KG1 (cell line): ENCODE data around the gene LSM2.
A peak's percentile ranks its signal among the peaks of the same experiment; 100 is the strongest.
"Not testable (repeated sequence)": the region's sequence is repeated elsewhere in the genome, so short reads cannot be mapped to it uniquely, and the experiment has no call there.

ENCODE experiments used
- DNase-seq: peaks from one replicate; lab custom pipeline; 2025; lab: John Stamatoyannopoulos, UW

Gene LSM2

DNA sequence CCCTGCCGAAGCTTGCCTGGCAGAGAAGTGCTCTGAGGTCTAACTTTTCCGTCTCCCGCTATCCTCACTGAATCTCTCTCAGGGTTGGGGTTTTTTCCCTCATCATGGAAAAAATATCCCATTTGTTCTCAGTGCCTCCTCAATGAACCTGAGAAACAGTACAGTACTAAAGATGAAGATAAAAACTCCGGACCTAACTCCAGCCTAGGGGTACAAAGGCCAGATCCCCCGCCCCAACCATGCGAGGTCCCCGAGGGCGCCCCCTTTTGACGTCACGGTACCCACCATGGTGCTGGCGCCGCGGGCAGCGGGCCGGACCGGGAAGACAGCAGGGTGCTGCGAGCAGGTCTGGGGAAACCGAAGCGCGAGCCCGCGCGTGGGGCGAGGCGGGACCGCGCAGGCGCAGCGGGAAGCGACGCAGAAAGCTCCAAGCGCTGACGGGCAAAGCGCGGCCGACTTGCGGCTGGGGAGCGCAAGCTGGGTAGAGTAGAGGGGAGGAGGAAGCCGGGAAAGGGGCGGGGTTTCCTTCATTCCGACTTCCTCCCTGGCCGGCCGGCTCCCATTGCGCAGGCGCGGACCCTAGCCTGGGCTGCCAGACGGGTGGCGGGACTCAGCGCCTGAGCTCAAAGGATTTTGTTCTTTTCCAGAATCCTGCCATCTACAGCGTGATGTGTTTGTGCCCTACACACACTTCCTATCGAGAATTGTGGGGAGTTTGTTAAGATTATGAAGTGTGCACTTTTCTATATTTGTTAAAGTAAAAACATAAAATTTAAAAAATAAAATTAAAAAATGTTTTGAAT is at the start of gene LSM2:
LSM2 (minus strand) TSS at position 497 of the 803 bp plus-strand sequence; CDS start at position 288, 209 bp downstream.
- DNase-seq = peak; percentile 92

DNA sequence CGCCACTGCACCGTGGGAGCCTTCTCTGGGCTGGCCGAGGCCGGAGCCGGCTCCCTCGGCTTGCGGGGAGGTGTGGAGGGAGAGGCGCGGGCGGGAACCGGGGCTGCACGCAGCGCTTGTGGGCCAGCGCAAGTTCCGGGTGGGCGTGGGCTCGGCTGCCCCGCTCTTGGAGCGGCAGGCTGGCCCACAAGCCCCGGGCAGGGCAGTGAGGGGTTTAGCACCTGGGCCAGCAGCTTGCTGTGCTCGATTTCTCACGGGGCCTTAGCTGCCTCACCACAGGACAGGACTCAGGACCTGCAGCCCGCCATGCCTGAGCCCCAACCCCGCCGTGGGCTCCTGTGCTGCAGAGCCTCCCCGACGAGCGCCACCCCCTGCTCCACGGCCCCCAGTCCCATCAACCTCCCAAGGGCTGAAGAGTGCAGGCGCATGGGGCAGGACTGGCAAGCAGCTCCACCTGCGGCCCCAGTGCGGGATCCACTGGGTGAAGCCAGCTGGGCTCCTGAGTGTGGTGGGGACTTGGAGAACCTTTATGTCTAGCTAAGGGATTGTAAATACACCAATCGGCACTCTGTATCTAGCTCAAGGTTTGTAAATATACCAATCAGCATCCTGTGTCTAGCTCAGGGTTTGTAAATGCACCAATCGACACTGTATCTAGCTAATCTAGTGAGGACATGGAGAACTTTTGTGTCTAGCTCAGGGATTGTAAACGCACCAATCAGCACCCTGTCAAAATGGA is 45.4 kb upstream of the LSM2 start:
- DNase-seq = not testable (repeated sequence)

GRCh38 chr6:31851485-31851832 is 44.7 kb upstream of the LSM2 start:
- no peak for DNase-seq

DNA sequence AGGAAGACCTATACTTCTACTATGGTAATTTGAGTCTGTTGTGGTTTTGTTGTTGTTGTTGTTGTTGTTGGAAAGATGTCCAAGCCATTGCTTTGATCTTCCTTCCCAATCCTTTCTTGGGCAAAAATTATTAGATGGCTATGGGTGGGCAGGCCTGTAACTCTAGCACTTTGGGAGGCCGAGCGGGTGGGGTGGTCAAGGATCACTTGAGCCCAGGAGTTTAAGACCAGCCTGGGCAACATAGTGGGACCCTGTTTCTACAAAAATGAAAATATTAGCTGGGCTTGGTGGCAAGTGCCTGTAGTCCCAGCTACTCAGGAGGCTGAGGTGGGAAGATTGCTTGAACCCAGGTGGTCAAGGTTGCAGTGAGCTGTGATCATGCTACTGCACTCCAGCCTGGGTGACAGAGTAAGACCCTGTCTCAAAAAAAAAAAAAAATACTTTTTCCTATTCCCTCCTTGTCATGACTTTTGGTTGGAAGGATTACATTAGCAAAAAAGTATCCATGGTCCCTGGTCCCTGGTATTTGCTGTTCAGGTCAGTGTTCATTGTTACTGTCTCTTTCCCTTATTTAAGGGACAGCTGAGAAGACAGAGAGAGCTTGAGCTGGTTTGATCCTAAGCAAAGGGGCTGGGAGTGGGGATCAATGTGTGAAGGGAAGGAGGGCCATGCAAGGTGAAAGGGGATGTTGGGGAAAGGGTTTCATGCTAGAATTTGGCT is 44.2 kb upstream of the LSM2 start:
- no peak for DNase-seq

DNA sequence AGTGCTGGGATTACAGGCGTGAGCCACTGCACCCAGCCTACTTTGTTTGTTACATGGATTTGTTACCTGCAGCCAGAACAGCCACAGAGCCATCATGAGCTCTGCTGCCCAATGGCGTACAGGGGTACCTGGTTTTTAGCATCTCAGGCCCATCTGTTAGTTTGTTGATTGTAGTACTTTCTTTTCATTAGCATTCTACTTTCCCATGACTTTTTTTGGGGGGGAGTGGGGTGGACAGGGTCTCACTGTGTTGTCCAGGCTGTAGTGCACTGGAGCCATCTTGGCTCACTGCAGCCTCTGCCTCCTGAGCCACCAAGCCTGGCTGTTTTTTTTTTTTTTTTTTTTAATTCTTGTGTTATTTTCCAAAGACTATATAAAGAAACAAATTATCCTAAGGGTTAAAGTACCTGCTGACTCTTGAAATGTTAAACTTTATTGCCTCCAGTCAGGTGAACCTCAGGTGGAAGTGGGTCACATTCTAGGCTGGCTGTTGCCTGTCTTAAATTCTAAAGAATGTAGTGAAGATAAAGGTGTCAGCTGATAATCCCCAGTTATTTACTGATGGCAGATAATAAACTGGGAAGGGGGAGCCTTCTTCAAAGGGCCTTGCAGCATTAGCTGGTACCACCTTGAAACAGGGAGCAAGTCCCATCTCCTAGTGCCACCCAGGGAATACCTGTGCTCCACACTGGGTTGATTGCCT is 40.7 kb upstream of the LSM2 start:
- DNase-seq = no peak

DNA sequence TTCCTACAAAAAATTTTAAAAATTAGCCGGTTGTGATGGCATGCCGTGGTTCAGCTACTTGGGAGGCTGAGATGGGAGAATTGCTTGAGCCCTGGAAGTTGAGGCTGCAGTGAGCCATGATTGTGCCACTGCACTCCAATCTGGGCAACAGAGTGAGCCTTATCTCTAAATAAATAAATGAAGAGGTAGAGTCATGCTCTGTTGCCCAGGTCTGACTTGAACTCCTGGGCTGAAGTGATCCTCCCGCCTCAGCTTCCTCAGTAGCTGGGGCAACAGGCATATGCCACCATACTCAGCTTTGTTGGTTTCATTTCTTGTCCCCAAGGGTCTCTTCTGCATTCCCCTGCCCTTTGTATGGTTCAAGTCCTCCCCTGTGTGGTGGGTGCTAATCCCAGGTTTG is 37.7 kb upstream of the LSM2 start:
- DNase-seq = no peak

DNA sequence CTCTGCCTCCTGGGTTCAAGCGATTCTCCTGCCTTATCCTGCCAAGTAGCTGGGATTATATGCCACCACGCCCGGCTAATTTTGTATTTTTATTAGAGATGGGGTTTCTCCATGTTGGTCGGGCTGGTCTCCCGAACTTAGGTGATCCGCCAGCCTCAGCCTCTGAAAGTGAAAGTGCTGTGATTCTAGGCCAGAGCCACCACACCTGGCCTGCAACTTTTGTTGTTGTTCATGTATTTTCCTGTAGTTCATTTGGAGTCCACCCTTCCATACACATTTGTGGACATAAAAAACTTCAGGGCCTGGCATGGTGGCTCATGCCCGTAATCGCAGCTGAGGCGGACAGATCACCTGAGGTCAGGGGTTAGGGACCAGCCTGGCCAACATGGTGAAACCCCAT is 35.3 kb upstream of the LSM2 start:
- DNase-seq = no peak

DNA sequence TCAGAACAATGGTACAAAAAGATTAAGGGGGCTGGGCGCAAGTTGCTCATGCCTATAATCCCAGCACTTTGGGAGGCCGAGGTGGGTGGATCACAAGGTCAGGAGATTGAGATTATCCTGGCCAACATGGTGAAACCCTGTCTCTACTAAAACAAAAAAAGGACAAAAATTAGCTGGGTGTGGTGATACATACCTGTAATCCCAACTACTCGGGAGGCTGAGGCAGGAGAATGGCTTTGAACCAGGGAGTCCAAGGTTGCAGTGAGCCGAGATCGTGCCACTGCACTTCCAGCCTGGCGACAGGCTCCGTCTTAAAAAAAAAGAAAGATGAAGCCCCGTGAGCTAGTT is 33.0 kb upstream of the LSM2 start:
- not testable (repeated sequence) for DNase-seq

DNA sequence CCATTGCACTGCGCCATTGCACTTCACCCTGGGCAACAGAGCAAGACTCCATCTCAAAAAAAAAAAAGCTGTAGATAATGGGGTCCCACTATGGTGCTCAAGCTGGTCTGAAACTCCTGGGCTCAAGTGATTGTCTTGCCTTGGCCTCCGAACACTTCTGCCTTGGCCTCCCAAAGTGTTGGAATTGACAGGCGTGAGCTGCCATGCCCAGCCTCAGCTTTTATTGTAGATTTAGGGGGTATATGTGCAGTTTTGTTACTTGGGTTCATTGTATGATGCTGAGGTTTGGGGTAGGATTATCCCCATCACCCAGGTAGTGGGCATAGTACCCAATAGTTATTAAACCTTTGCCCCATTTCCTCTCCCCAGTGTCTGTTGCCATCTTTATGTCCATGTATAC is 32.2 kb upstream of the LSM2 start:
- DNase-seq = no peak

DNA sequence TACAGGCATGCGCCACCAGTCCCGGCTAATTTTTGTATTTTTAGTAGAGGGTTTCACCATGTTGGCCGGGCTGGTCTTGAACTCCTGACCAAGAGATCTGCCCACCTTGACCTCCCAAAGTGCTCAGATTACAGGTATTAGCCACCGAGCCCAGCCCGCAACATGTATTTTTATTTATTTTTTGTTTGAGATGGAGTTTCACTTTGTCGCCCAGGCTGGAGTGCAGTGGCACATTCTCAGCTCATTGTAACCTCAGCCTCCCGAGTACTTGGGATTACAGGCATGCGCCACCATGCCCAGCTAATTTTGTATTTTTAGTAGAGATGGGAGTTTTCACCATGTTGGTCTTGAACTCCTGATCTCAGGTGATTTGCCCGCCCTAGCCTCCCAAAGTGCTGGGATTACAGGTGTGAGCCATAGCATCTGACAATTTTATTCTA is 31.4 kb upstream of the LSM2 start:
- not testable (repeated sequence) for DNase-seq

DNA sequence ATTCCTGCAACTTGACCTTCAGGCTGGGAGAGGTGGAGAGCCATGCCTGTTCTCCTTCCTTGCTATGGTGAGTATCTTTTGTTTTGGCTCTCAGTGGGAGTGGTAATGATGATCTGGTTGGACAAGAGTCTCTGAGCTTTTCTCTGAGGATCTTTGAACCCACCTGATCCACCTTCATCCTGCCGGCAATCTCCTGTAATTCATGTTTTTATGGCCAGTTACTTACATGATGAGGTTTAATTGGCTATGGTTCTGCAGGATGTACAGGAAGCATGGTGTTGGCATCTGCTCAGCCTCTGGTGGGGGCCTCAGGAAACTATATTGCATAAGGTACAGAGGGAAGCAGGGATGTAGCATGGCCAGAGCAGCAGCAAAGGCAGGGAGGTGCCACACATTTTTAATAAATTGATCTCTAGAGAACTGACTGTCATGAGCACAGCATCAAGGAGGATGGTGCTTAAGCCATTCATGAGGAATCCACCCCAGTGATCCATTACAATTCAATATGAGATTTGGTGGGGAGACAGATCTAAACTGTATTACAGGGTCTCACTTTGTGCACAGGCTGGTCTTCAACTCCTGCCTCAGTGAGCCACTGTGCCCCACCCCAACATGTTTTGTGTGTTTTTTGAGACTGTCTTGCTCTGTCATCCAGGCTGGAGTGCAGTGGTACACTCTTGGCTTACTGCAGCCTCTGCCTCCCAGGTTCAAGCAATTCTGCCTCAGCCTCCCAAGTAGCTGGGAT is 30.8 kb upstream of the LSM2 start:
- no peak for DNase-seq

- peak; percentile 11 for DNase-seq
Measured at GRCh38 chr6:31836474-31837368, 30.0 kb upstream of the LSM2 start.

- DNase-seq = no peak
Measured at GRCh38 chr6:31836047-31836473, 29.3 kb upstream of the LSM2 start.

GRCh38 chr6:31834367-31835250 is 27.8 kb upstream of the LSM2 start:
- DNase-seq = peak; percentile 88

- DNase-seq = no peak
Measured at GRCh38 chr6:31831350-31832215, 24.8 kb upstream of the LSM2 start.

GRCh38 chr6:31830886-31831335 is 24.1 kb upstream of the LSM2 start:
- DNase-seq = no peak

DNA sequence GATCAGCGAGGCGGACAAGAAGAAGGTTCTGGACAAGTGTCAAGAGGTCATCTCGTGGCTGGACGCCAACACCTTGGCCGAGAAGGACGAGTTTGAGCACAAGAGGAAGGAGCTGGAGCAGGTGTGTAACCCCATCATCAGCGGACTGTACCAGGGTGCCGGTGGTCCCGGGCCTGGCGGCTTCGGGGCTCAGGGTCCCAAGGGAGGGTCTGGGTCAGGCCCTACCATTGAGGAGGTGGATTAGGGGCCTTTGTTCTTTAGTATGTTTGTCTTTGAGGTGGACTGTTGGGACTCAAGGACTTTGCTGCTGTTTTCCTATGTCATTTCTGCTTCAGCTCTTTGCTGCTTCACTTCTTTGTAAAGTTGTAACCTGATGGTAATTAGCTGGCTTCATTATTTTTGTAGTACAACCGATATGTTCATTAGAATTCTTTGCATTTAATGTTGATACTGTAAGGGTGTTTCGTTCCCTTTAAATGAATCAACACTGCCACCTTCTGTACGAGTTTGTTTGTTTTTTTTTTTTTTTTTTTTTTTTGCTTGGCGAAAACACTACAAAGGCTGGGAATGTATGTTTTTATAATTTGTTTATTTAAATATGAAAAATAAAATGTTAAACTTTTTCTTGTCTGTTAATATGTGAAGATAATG is 23.0 kb upstream of the LSM2 start:
- peak; percentile 60 for DNase-seq
